H1 (cell line): Measurements from ENCODE around the gene ADD1. TPM values are rescaled to one million over a fixed set of nuclear protein-coding genes. Genes with fewer than 3 reads are reported as not detected.

Experiments used
- CTCF ChIA-PET: fragments of 300-600 bp; sonication (Branson Sonifier 250); formaldehyde crosslinking; loops from one replicate; lab custom pipeline; 2021; ENCODE audit not compliant: partially characterized antibody; lab: Charles Lee
- POLR2A ChIA-PET: fragments of 300-600 bp; sonication (Branson Sonifier 250); formaldehyde crosslinking; loops from one replicate; lab custom pipeline; 2021; ENCODE audit warnings: inconsistent platforms; ENCODE audit not compliant: partially characterized antibody; lab: Charles Lee
- DNase-seq, 2 experiments: peaks; one replicate each; pipeline versions ENCODE4 v3.0.0 to v3.0.0-alpha.2; 2010 to 2022; ENCODE audit warnings: low spot score in 2 of 2, low read depth in 1 of 2, mixed read lengths in 1 of 2
- FAIRE-seq: peaks from 2 replicates; lab custom pipeline; 2011; peaks lifted over from hg19 to GRCh38; lab: Jason Lieb, UNC
- H2AFZ ChIP-seq: 2 replicates; pipeline ENCODE4 v1.8.1; 2012; ENCODE audit warnings: low read length, inconsistent platforms
- H2AK5ac ChIP-seq: 2 replicates; pipeline ENCODE4 v1.6.1; 2013; ENCODE audit warnings: low read depth, low read length
- H2BK120ac ChIP-seq: replicated peaks from 2 replicates; pipeline ENCODE3; 2013; ENCODE audit warnings: low read depth, low read length, inconsistent platforms
- H2BK12ac ChIP-seq: 2 replicates; pipeline ENCODE4 v1.6.1; 2013; ENCODE audit warnings: low read depth, low read length
- H2BK15ac ChIP-seq: 2 replicates; pipeline ENCODE4 v1.6.1; 2013; ENCODE audit warnings: low read length
- H2BK20ac ChIP-seq: 2 replicates; pipeline ENCODE4 v1.6.1; 2013; ENCODE audit warnings: low read length
- H2BK5ac ChIP-seq: 2 replicates; pipeline ENCODE4 v1.6.1; 2013; ENCODE audit warnings: low read depth, low read length
- H3K14ac ChIP-seq: 2 replicates; pipeline ENCODE4 v1.6.1; 2013; ENCODE audit warnings: inconsistent platforms; ENCODE audit not compliant: insufficient read length
- H3K18ac ChIP-seq: 2 replicates; pipeline ENCODE4 v1.6.1; 2013; ENCODE audit warnings: low read length; ENCODE audit errors: extremely low read depth
- H3K23ac ChIP-seq: 2 replicates; pipeline ENCODE4 v1.6.1; 2013; ENCODE audit warnings: inconsistent platforms; ENCODE audit not compliant: insufficient read length
- H3K23me2 ChIP-seq: 2 replicates; pipeline ENCODE4 v1.6.1; 2013; ENCODE audit warnings: low read depth, low read length
- H3K27ac ChIP-seq: 2 replicates; pipeline ENCODE4 v1.6.1; 2011; ENCODE audit warnings: low read depth, low read length, inconsistent platforms
- H3K27me3 ChIP-seq, 4 experiments: replicated peaks in 1 of 4; 1 replicate in 1 of 4; 2 replicates in 3 of 4; pipeline versions ENCODE4 v1.6.1 to v1.8.1; 2011 to 2013; ENCODE audit warnings: low read length in 3 of 4, mild to moderate bottlenecking in 3 of 4, inconsistent platforms in 2 of 4, mixed read lengths in 2 of 4, moderate library complexity in 1 of 4; ENCODE audit not compliant: control insufficient read depth in 3 of 4, insufficient read depth in 3 of 4; ENCODE audit errors: extremely low read depth in 1 of 4
- H3K36me3 ChIP-seq, 4 experiments: 2 replicates each; pipeline versions ENCODE4 v1.6.1 to v1.8.1; 2011 to 2013; ENCODE audit warnings: mild to moderate bottlenecking in 4 of 4, low read length in 3 of 4, moderate library complexity in 2 of 4, control low read depth in 1 of 4, inconsistent platforms in 1 of 4; ENCODE audit not compliant: insufficient read depth in 4 of 4, control insufficient read depth in 2 of 4
- H3K4ac ChIP-seq: replicated peaks from 2 replicates; pipeline ENCODE3; 2013; ENCODE audit warnings: low read length, low read depth, mixed read lengths, inconsistent platforms; ENCODE audit not compliant: insufficient read length
- H3K4me1 ChIP-seq, 4 experiments: replicated peaks in 1 of 4; 1 replicate in 1 of 4; 2 replicates in 3 of 4; pipeline versions ENCODE4 v1.6.1 to v1.8.1; 2011 to 2013; ENCODE audit warnings: low read length in 3 of 4, inconsistent platforms in 2 of 4, mixed read lengths in 1 of 4; ENCODE audit not compliant: insufficient read depth in 4 of 4, control insufficient read depth in 3 of 4
- H3K4me2 ChIP-seq, 2 experiments: 2 replicates each; pipeline versions ENCODE4 v1.6.1 to v1.8.1; 2011 to 2013; ENCODE audit warnings: low read depth in 2 of 2, low read length in 2 of 2, control low read depth in 1 of 2, inconsistent platforms in 1 of 2, mild to moderate bottlenecking in 1 of 2; ENCODE audit not compliant: insufficient read depth in 1 of 2
- H3K4me3 ChIP-seq, 4 experiments: fragments of 200-600, 300-600 bp in 1 of 4; sonication (generic), shearing (Covaris generic), sonication (Bioruptor Twin) in 1 of 4; 2 replicates each; pipeline versions ENCODE4 v1.5.1 to v1.8.1; 2011 to 2016; ENCODE audit warnings: low read length in 4 of 4, low read depth in 3 of 4, control low read depth in 2 of 4, inconsistent platforms in 2 of 4, mild to moderate bottlenecking in 2 of 4, mixed read lengths in 1 of 4, moderate library complexity in 1 of 4; ENCODE audit not compliant: insufficient read depth in 2 of 4; ENCODE audit errors: extremely low read depth in 1 of 4
- H3K56ac ChIP-seq: replicated peaks from 2 replicates; pipeline ENCODE3; 2013; ENCODE audit warnings: low read depth, mild to moderate bottlenecking, mixed read lengths, low read length, inconsistent platforms; ENCODE audit not compliant: insufficient read length
- H3K79me1 ChIP-seq: 2 replicates; pipeline ENCODE4 v1.6.1; 2013; ENCODE audit warnings: low read depth, low read length, control low read depth
- H3K79me2 ChIP-seq, 2 experiments: 2 replicates each; pipeline versions ENCODE4 v1.6.1 to v1.8.1; 2012 to 2013; ENCODE audit warnings: low read length in 2 of 2, mild to moderate bottlenecking in 2 of 2, inconsistent platforms in 1 of 2; ENCODE audit not compliant: insufficient read depth in 2 of 2, control insufficient read depth in 1 of 2
- H3K9ac ChIP-seq, 4 experiments: replicated peaks in 1 of 4; 1 replicate in 1 of 4; 2 replicates in 3 of 4; pipeline versions ENCODE4 v1.6.1 to v1.8.1; 2011 to 2013; ENCODE audit warnings: low read depth in 3 of 4, low read length in 3 of 4, control low read depth in 2 of 4, mild to moderate bottlenecking in 2 of 4, moderate library complexity in 2 of 4, inconsistent platforms in 1 of 4; ENCODE audit errors: extremely low read depth in 1 of 4
- H3K9me3 ChIP-seq, 2 experiments: 2 replicates each; pipeline versions ENCODE4 v1.6.1 to v1.8.1; 2012 to 2013; ENCODE audit warnings: mild to moderate bottlenecking in 2 of 2, moderate library complexity in 2 of 2, control low read depth in 1 of 2, inconsistent platforms in 1 of 2, low read depth in 1 of 2, low read length in 1 of 2, mixed read lengths in 1 of 2; ENCODE audit not compliant: insufficient read depth in 2 of 2
- H4K20me1 ChIP-seq, 2 experiments: replicated peaks in 1 of 2; 2 replicates each; pipeline versions ENCODE3 to v1.8.1; 2011 to 2013; ENCODE audit warnings: inconsistent platforms in 2 of 2, low read length in 2 of 2, mild to moderate bottlenecking in 1 of 2; ENCODE audit not compliant: insufficient read depth in 2 of 2, control insufficient read depth in 1 of 2
- H4K5ac ChIP-seq: 2 replicates; pipeline ENCODE4 v1.6.1; 2013; ENCODE audit warnings: low read length, low read depth, mixed read lengths, inconsistent platforms; ENCODE audit not compliant: insufficient read length
- H4K8ac ChIP-seq: 2 replicates; pipeline ENCODE4 v1.8.0; 2013; ENCODE audit warnings: mild to moderate bottlenecking, moderate library complexity, low read length, inconsistent platforms; ENCODE audit not compliant: insufficient read depth; ENCODE audit errors: extremely low read depth
- H4K91ac ChIP-seq: replicated peaks from 2 replicates; pipeline ENCODE3; 2013; ENCODE audit warnings: low read length, mixed read lengths, inconsistent platforms; ENCODE audit not compliant: insufficient read length
- BCL11A ChIP-seq, 2 experiments: IDR thresholded peaks; one replicate each; pipeline ENCODE4 v1.6.1; 2011; ENCODE audit warnings: low read depth in 2 of 2, low read length in 2 of 2, mild to moderate bottlenecking in 2 of 2
- E2F6 ChIP-seq: IDR thresholded peaks from 2 replicates; pipeline ENCODE4 v1.6.1; 2012; ENCODE audit warnings: inconsistent platforms
- GTF2F1 ChIP-seq: IDR thresholded peaks from 2 replicates; pipeline ENCODE4 v1.6.1; 2012; ENCODE audit warnings: low read depth, low read length, improper control_type of control experiment, borderline replicate concordance
- POLR2AphosphoS5 ChIP-seq: IDR thresholded peaks from 2 replicates; pipeline ENCODE4 v1.6.1; 2011; ENCODE audit warnings: low read depth, low read length
- WGBS, 2 experiments: shearing (Covaris generic) in 1 of 2; methylation state at CpG; one replicate each; pipeline versions ENCODE4 v1.1.6 to v1.1.7; 2013 to 2015; ENCODE audit warnings: low lambda C conversion rate in 2 of 2, mixed read lengths in 2 of 2, inconsistent platforms in 1 of 2, low coverage in 1 of 2, missing lambda C conversion rate in 1 of 2; ENCODE audit not compliant: insufficient replicate concordance in 2 of 2, insufficient coverage in 1 of 2, insufficient read length in 1 of 2; ENCODE audit errors: extremely low coverage in 1 of 2, missing lambda C conversion rate in 1 of 2; 5-methylcytosine and 5-hydroxymethylcytosine counted together
- polyA plus RNA-seq, 7 experiments: library from polyadenylated mRNA; depleted of rRNA in 3 of 7; stranded (reverse) in 5 of 7; unstranded in 2 of 7; fragments of >200 nt in 5 of 7; fragments of 200-250 nt in 2 of 7; gene quantifications; 1 replicate in 5 of 7; 2 replicates in 1 of 7; 4 replicates in 1 of 7; pipeline versions ENCODE4 v1.2.1 to v1.2.3, GENCODE V29; 2011 to 2013; ENCODE audit warnings: missing spikeins in 2 of 7, mixed read lengths in 2 of 7
- total RNA-seq: library from RNA; stranded (reverse); fragmentation: NEBNext Ultra II Directional; extraction: Animal tissue kit (Norgen Biotek cat#: 25700); gene quantifications from 2 replicates; pipeline ENCODE4 v1.2.1, GENCODE V29; 2021

ADD1 gene
- total and polyA plus RNA-seq, 2 of the 8 experiments (the other 6 are each of a cell fraction or from before 2014, with no cell fraction given), result 113 to 143 TPM

- Histone ChIP-seq H3K14ac (no peak overlapping the region), H2AFZ (no peak overlapping the region), H3K4me2 (no peak overlapping the region), H2AK5ac (no peak overlapping the region), H3K27me3 (no peaks in the 10 kb centered on the region), H3K18ac (no peak overlapping the region), H4K5ac (no peak overlapping the region), H3K4ac (no peak overlapping the region), H3K36me3 (peaks cover 41 to 73% (median 62%) of the 10 kb centered on the region in 4 experiments), H4K8ac (no peak overlapping the region), H2BK120ac (no peak overlapping the region), H3K79me2 (peaks cover 0 to 8% of the 10 kb centered on the region in 2 experiments; a peak in 2 of 4 replicates), H3K9me3 (no peaks in the 10 kb centered on the region; a peak in 1 of 4 replicates), H2BK15ac (no peak overlapping the region), H4K91ac (no peak overlapping the region), H2BK12ac (no peak overlapping the region), H4K20me1 (peaks cover 15 to 28% of the 10 kb centered on the region in 2 experiments), H3K4me1 (peaks cover 0 to 6% (median 3%) of the 10 kb centered on the region in 4 experiments; a peak in 6 of 7 replicates), H3K23me2 (peaks cover 1% of the 10 kb centered on the region), H2BK5ac (no peak overlapping the region), H3K27ac (no peak overlapping the region), H2BK20ac (no peak overlapping the region), H3K56ac (no peak overlapping the region), H3K4me3 (no peak overlapping the region), H3K23ac (no peak overlapping the region), H3K9ac (no peak overlapping the region), H3K79me1 (peaks cover 7% of the 10 kb centered on the region)
- no peak for DNase-seq
- ChIA-PET POLR2A (interaction anchor here (0.6 to 6.0 kb wide), 4 partner anchors 11 to 519 kb away, joined by 3 to 45 read pairs (median 4); no protein-coding TSS in a partner anchor), CTCF (interaction anchor here (0.7 to 1.0 kb wide), 3 partner anchors 13 to 181 kb away, joined by 3 to 4 read pairs (median 3); no protein-coding TSS in a partner anchor)
- 92% methylated on average over 28 of the region's 29 CpGs; no CpG with 5 or more reads in 1 of the 2 experiments for WGBS, 2 experiments
- TF ChIP-seq GTF2F1, result no peak
- TF ChIP-seq POLR2AphosphoS5, result peak; percentile 50; the same call in 1 of the 2 replicates
- TF ChIP-seq E2F6, result no peak
- TF ChIP-seq BCL11A (IDR thresholded peaks at IDR 0.05; ENCODE audit: low read depth in 2 of 2, low read length in 2 of 2), result no peak
- FAIRE-seq, result no peak
Observed at GRCh38 chr4:2940267-2941137, 96.9 kb downstream of the ADD1 start.
